Activated T-helper 1 cell treated with anti-CD3 and anti-CD28 coated beads, Interleukin-12 subunit alpha, Interleukin-12 subunit beta, Interleukin-2, Interleukin-4 antibody, amounts not matched to agents 30 ng/mL and 10 ng/mL and 1 ng/mL, durations not matched to agents 14 hours and 24 hours and 36 hours (primary cell): ENCODE results near the gene DAAM2. TPM values are rescaled to one million over a fixed set of nuclear protein-coding genes. Genes with fewer than 3 reads are reported as not detected.

Experiments
- DNase-seq: peaks from one replicate; pipeline ENCODE4 v3.0.0; 2021; ENCODE audit warnings: low spot score
- H3K27ac Mint-ChIP-seq: one replicate; pipeline ENCODE4 v1.8.0; 2021; ENCODE audit warnings: mild to moderate bottlenecking, mixed read lengths
- H3K27me3 Mint-ChIP-seq: one replicate; pipeline ENCODE4 v1.8.0; 2022; ENCODE audit warnings: mild to moderate bottlenecking, moderate library complexity, mixed read lengths; ENCODE audit not compliant: insufficient read depth
- H3K36me3 Mint-ChIP-seq: one replicate; pipeline ENCODE4 v1.8.0; 2021; ENCODE audit warnings: low read depth, mixed read lengths
- H3K4me1 Mint-ChIP-seq: one replicate; pipeline ENCODE4 v1.8.0; 2021; ENCODE audit warnings: low read depth, mixed read lengths
- H3K4me3 Mint-ChIP-seq: one replicate; pipeline ENCODE4 v1.8.0; 2021; ENCODE audit warnings: mild to moderate bottlenecking, moderate library complexity, mixed read lengths
- H3K9me3 Mint-ChIP-seq: one replicate; pipeline ENCODE4 v1.8.0; 2021; ENCODE audit warnings: mixed read lengths
- intact Hi-C: fragments of 100-400 bp; cut with micrococcal nuclease; formaldehyde crosslinking; loops from one replicate; pipeline ENCODE4 v1.15.1; 2024
- total RNA-seq: library from RNA; stranded (reverse); gene quantifications from 2 replicates; pipeline ENCODE4 v1.2.3, GENCODE V29; 2022

Gene DAAM2
- total RNA-seq, 1 donor from 2014 or later = not detected

GRCh38 chr6:39849228-39849627 is 57.1 kb downstream of the DAAM2 start:
- Mint-ChIP-seq H3K27ac (no peak overlapping the region), H3K36me3 (no peaks in the 10 kb centered on the region), H3K27me3 (no peaks in the 10 kb centered on the region), H3K4me1 (no peaks in the 10 kb centered on the region), H3K4me3 (no peak overlapping the region), H3K9me3 (no peaks in the 10 kb centered on the region)
- intact Hi-C loops = no loop called here
- DNase-seq = no peak

GRCh38 chr6:39849764-39850163 is 57.6 kb downstream of the DAAM2 start:
- DNase-seq = no peak
- no peaks in the 10 kb centered on the region for H3K36me3 Mint-ChIP-seq
- intact Hi-C loops = no loop called here
- no peaks in the 10 kb centered on the region for H3K27me3 Mint-ChIP-seq
- H3K4me1 Mint-ChIP-seq = no peaks in the 10 kb centered on the region
- no peak overlapping the region for H3K4me3 Mint-ChIP-seq
- no peaks in the 10 kb centered on the region for H3K9me3 Mint-ChIP-seq
- H3K27ac Mint-ChIP-seq = no peak overlapping the region

GRCh38 chr6:39850736-39851297 is 58.6 kb downstream of the DAAM2 start:
- Mint-ChIP-seq H3K27ac (no peak overlapping the region), H3K36me3 (no peaks in the 10 kb centered on the region), H3K9me3 (no peaks in the 10 kb centered on the region), H3K4me3 (no peak overlapping the region), H3K27me3 (peaks cover 4% of the 10 kb centered on the region), H3K4me1 (no peaks in the 10 kb centered on the region)
- intact Hi-C loops = no loop called here
- no peak for DNase-seq

GRCh38 chr6:39851331-39851730 is 59.2 kb downstream of the DAAM2 start:
- Mint-ChIP-seq H3K27me3 (peaks cover 4% of the 10 kb centered on the region), H3K4me3 (no peak overlapping the region), H3K4me1 (no peaks in the 10 kb centered on the region), H3K36me3 (no peaks in the 10 kb centered on the region), H3K9me3 (no peaks in the 10 kb centered on the region), H3K27ac (no peak overlapping the region)
- no peak for DNase-seq
- intact Hi-C loops = no loop called here

- H3K36me3 Mint-ChIP-seq = no peaks in the 10 kb centered on the region
- no peak overlapping the region for H3K27ac Mint-ChIP-seq
- DNase-seq = no peak
- no peaks in the 10 kb centered on the region for H3K4me1 Mint-ChIP-seq
- intact Hi-C loops = no loop called here
- no peak overlapping the region for H3K4me3 Mint-ChIP-seq
- peaks cover 4% of the 10 kb centered on the region for H3K27me3 Mint-ChIP-seq
- no peaks in the 10 kb centered on the region for H3K9me3 Mint-ChIP-seq
Observed at GRCh38 chr6:39852324-39852723, 60.1 kb downstream of the DAAM2 start.

- Mint-ChIP-seq H3K4me1 (no peaks in the 10 kb centered on the region), H3K36me3 (no peaks in the 10 kb centered on the region), H3K9me3 (no peaks in the 10 kb centered on the region), H3K27ac (no peak overlapping the region), H3K27me3 (peaks cover 4% of the 10 kb centered on the region), H3K4me3 (no peak overlapping the region)
- no peak for DNase-seq
- intact Hi-C loops = no loop called here
Observed at GRCh38 chr6:39853604-39854003, 61.4 kb downstream of the DAAM2 start.

- Mint-ChIP-seq H3K27me3 (peaks cover 6% of the 10 kb centered on the region), H3K4me1 (no peaks in the 10 kb centered on the region), H3K27ac (no peak overlapping the region), H3K9me3 (no peaks in the 10 kb centered on the region), H3K4me3 (no peak overlapping the region), H3K36me3 (no peaks in the 10 kb centered on the region)
- DNase-seq = no peak
- intact Hi-C loops = no loop called here
Observed at GRCh38 chr6:39855356-39855995, 63.3 kb downstream of the DAAM2 start.

- H3K4me1 Mint-ChIP-seq = no peaks in the 10 kb centered on the region
- H3K27ac Mint-ChIP-seq = no peak overlapping the region
- intact Hi-C loops = no loop called here
- H3K4me3 Mint-ChIP-seq = no peak overlapping the region
- peaks cover 10% of the 10 kb centered on the region for H3K27me3 Mint-ChIP-seq
- H3K9me3 Mint-ChIP-seq = no peaks in the 10 kb centered on the region
- H3K36me3 Mint-ChIP-seq = no peaks in the 10 kb centered on the region
- DNase-seq = no peak
Observed at GRCh38 chr6:39859025-39859424, 66.8 kb downstream of the DAAM2 start.

- intact Hi-C loops = no loop called here
- Mint-ChIP-seq H3K9me3 (no peaks in the 10 kb centered on the region), H3K4me1 (no peaks in the 10 kb centered on the region), H3K27me3 (peaks cover 6% of the 10 kb centered on the region), H3K36me3 (no peaks in the 10 kb centered on the region), H3K4me3 (no peak overlapping the region), H3K27ac (no peak overlapping the region)
- no peak for DNase-seq
Observed at GRCh38 chr6:39861663-39862062, 69.5 kb downstream of the DAAM2 start.

- no peaks in the 10 kb centered on the region for H3K9me3 Mint-ChIP-seq
- H3K27ac Mint-ChIP-seq = no peak overlapping the region
- intact Hi-C loops = no loop called here
- no peak overlapping the region for H3K4me3 Mint-ChIP-seq
- peak; percentile 19 for DNase-seq
- peaks cover 3% of the 10 kb centered on the region for H3K27me3 Mint-ChIP-seq
- no peaks in the 10 kb centered on the region for H3K36me3 Mint-ChIP-seq
- H3K4me1 Mint-ChIP-seq = no peaks in the 10 kb centered on the region
Observed at GRCh38 chr6:39865011-39865888, 73.1 kb downstream of the DAAM2 start.

GRCh38 chr6:39867592-39867991 is 75.4 kb downstream of the DAAM2 start:
- intact Hi-C loops = no loop called here
- H3K4me3 Mint-ChIP-seq = no peak overlapping the region
- no peaks in the 10 kb centered on the region for H3K27me3 Mint-ChIP-seq
- DNase-seq = no peak
- H3K27ac Mint-ChIP-seq = no peak overlapping the region
- no peaks in the 10 kb centered on the region for H3K9me3 Mint-ChIP-seq
- no peaks in the 10 kb centered on the region for H3K4me1 Mint-ChIP-seq
- H3K36me3 Mint-ChIP-seq = no peaks in the 10 kb centered on the region

GRCh38 chr6:39870950-39871349 is 78.8 kb downstream of the DAAM2 start:
- H3K36me3 Mint-ChIP-seq = no peaks in the 10 kb centered on the region
- H3K4me1 Mint-ChIP-seq = no peaks in the 10 kb centered on the region
- H3K9me3 Mint-ChIP-seq = no peaks in the 10 kb centered on the region
- no peak for DNase-seq
- no peaks in the 10 kb centered on the region for H3K27me3 Mint-ChIP-seq
- intact Hi-C loops = no loop called here
- H3K27ac Mint-ChIP-seq = no peak overlapping the region
- no peak overlapping the region for H3K4me3 Mint-ChIP-seq

- no peaks in the 10 kb centered on the region for H3K9me3 Mint-ChIP-seq
- H3K27me3 Mint-ChIP-seq = peaks cover 3% of the 10 kb centered on the region
- no peak overlapping the region for H3K27ac Mint-ChIP-seq
- no peaks in the 10 kb centered on the region for H3K36me3 Mint-ChIP-seq
- H3K4me1 Mint-ChIP-seq = no peaks in the 10 kb centered on the region
- H3K4me3 Mint-ChIP-seq = no peak overlapping the region
- DNase-seq = no peak
- intact Hi-C loops = no loop called here
Observed at GRCh38 chr6:39873439-39873838, 81.3 kb downstream of the DAAM2 start.
